ENCODE data around the gene AZIN2.
A peak's percentile ranks its signal among the peaks of the same experiment; 100 is the strongest.

AZIN2 gene

DNA sequence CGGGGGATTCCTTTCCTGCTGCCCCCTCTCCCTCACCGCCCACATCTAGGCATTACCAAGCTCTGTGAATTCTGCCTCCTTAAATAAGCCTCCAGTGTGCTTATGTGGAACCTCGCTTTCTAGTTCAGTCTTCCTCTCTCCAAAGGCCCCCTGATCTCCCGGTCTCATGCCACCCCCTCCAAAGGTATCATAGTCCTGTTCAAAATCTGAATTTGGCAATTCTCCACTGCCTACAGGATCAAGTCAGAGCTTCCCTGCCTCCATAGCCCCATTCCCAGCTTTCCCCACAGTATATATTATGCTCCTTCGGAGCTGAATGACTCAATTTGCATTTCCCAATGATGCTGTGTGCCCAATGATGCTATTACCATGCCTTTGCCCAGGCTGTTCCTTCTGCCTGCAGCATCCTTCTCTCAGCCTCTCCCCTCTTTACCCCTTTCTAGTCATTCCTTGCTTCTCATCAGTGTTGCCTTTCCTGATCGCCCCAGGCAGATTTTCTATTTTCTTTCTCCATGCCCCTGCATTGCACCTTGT lies 1.7 kb downstream of the AZIN2 start:
- ChIA-PET CTCF (interaction anchor here (1.2 to 4.7 kb wide), 5 partner anchors 13 to 212 kb away, joined by 3 to 49 read pairs (median 13); no protein-coding TSS in a partner anchor), POLR2A (no interaction called here)
- TF ChIP-seq, protein P1, sequence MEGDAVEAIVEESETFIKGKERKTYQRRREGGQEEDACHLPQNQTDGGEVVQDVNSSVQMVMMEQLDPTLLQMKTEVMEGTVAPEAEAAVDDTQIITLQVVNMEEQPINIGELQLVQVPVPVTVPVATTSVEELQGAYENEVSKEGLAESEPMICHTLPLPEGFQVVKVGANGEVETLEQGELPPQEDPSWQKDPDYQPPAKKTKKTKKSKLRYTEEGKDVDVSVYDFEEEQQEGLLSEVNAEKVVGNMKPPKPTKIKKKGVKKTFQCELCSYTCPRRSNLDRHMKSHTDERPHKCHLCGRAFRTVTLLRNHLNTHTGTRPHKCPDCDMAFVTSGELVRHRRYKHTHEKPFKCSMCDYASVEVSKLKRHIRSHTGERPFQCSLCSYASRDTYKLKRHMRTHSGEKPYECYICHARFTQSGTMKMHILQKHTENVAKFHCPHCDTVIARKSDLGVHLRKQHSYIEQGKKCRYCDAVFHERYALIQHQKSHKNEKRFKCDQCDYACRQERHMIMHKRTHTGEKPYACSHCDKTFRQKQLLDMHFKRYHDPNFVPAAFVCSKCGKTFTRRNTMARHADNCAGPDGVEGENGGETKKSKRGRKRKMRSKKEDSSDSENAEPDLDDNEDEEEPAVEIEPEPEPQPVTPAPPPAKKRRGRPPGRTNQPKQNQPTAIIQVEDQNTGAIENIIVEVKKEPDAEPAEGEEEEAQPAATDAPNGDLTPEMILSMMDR (IDR thresholded peaks at IDR 0.05; ENCODE audit: control extremely low read depth, extremely low read depth, low read depth, missing control alignments) = no peak
- DNase-seq (ENCODE audit: extremely low spot score) = no peak

DNA sequence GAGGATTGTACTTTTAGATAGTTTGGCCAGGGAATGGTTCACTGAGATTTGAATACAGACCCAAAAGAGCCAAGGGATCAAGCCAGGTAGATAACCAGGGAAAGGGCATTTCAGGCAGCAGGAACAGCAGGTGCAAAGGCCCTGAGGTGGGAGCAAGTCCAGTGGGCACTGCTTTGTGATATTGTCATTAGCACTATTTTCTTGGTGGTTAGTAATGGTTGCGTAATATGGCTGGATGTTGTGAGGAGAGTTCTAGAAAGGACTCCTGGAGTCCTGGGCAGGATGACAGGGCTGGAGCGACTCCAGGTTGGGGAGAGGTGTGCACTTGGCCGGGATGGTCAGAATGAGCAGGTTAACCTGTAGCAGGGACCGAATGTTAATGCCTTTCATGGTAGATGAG lies 4.4 kb downstream of the AZIN2 start:
- DNase-seq (ENCODE audit: extremely low spot score) = no peak
- ChIA-PET CTCF (interaction anchor here (0.9 to 4.7 kb wide), 17 partner anchors 9 to 565 kb away, joined by 3 to 49 read pairs (median 5); no protein-coding TSS in a partner anchor), POLR2A (no interaction called here)
- TF ChIP-seq, protein P1 (IDR thresholded peaks at IDR 0.05; ENCODE audit: control extremely low read depth, extremely low read depth, low read depth, missing control alignments) = no peak

DNA sequence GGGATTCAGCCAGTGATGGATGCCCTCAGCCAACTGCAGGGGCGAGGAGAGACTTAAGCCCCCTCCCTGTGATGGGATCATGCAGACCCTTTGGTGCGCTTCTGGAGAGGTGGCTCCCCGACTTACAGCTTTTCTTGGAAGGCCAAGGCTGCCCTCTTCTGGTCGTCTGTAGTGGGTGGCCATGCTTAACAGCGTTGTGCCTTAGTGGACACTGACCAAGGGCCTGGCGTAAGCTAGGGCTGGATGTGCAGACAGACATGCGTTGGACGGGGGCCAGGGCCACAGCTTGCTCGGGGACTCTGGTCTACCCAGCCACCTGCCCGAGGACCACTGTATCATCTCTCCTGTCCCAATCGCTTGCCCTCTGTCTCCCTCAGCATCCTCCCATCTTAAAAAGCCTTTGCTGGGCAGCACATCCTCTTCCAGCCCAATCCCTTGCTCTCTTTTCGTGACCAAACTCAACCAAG lies 5.5 kb downstream of the AZIN2 start:
- peak; percentile 62 for DNase-seq (ENCODE audit: extremely low spot score)
- ChIA-PET CTCF (interaction anchor here (0.6 to 4.7 kb wide), 38 partner anchors 8 to 569 kb away, joined by 3 to 55 read pairs (median 4); no protein-coding TSS in a partner anchor), POLR2A (no interaction called here)
- TF ChIP-seq, protein P1 (IDR thresholded peaks at IDR 0.05; ENCODE audit: control extremely low read depth, extremely low read depth, low read depth, missing control alignments) = peak; percentile 81

DNA sequence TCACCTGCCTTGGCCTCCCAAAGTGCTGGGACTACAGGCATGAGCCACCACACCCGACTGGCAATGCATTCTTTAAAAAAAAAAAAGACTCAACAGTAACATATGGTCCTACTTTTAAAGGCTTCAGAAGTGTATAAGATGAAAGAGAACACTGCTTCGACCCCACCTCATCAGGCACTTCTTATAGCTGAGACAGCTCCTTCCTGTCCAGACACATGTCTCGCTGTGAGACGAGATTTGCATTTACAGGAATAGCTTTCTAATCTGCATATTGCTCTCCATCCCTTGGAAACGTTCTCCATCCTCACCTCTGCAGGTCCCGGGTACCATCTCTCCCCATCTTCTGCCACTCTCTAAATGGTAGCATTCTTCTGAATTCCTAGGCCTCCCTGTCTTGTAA lies 6.7 kb downstream of the AZIN2 start:
- POLR2A ChIA-PET = no interaction called here
- DNase-seq (ENCODE audit: extremely low spot score) = no peak
- TF ChIP-seq, protein P1 (IDR thresholded peaks at IDR 0.05; ENCODE audit: control extremely low read depth, extremely low read depth, low read depth, missing control alignments) = no peak
- CTCF ChIA-PET = interaction anchor here (0.8 to 4.3 kb wide), 9 partner anchors 9 to 376 kb away, joined by 3 to 55 read pairs (median 4); no protein-coding TSS in a partner anchor

DNA sequence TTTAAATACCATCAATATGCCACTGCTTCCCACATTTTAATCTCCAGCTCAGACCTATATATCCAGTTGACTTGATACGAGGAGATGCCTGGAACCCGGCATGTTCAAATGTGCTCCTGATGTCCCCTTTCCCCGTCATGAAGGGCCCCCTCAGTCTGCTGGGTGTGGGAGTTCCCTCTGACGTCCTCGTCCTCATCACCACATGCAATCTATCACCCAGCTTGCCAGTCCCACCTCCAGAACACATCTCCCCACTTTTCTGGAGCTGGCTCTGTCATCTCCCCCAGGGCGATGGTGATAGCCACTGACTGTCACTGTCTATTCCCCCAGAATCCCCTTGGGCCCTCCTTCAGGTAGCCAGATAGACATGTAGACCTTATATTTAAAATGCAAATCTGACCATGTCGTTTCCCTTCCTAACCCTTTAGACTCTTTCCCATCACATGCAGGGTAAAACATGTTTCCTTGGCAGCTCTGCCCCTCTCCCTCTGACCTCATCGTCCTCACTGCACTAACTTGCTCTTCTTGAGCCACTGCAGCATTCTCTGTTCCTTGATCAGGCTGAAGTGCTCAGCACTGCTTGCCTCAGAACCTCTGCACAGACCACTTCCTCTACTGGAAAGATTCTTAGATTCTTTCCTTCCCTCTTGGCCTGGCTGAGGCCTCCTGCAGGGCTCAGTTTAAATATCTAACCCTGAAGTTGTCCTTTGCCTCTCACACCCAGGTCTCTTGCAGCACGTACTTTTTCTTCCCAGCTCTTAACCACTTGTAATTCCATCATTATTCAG lies 7.4 kb downstream of the AZIN2 start:
- TF ChIP-seq, protein P1 (IDR thresholded peaks at IDR 0.05; ENCODE audit: control extremely low read depth, extremely low read depth, low read depth, missing control alignments) = no peak
- DNase-seq (ENCODE audit: extremely low spot score) = peak; percentile 22
- CTCF ChIA-PET = interaction anchor here (0.8 to 4.3 kb wide), 13 partner anchors 8 to 383 kb away, joined by 3 to 55 read pairs (median 4); no protein-coding TSS in a partner anchor
- POLR2A ChIA-PET = no interaction called here

DNA sequence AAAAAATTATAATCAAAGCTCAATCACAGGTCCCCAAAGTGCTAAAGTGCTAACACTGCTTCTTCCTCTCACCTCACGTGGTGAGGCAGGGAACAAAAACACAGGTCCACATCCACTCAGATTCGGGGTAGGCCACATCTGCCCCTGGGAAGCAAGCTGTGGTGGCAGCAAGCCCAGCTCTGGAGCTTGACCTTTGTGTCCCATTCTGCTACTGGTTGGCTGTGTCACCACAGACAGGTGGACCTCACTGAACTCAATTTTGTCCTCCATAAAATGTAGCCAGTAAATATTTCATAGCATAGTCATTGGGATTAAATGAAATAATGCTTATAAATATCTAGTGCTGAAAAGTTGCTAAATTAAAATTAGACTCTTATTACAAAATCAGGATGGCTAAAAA lies 8.5 kb downstream of the AZIN2 start:
- no peak for DNase-seq (ENCODE audit: extremely low spot score)
- CTCF ChIA-PET = interaction anchor here (1.0 to 4.3 kb wide), 11 partner anchors 9 to 381 kb away, joined by 3 to 55 read pairs (median 4); no protein-coding TSS in a partner anchor
- POLR2A ChIA-PET = no interaction called here
- TF ChIP-seq, protein P1 (IDR thresholded peaks at IDR 0.05; ENCODE audit: control extremely low read depth, extremely low read depth, low read depth, missing control alignments) = no peak
